Measurements from ENCODE around the gene NELFE. TPM values are rescaled to one million over a fixed set of nuclear protein-coding genes. Genes with fewer than 3 reads are reported as not detected.
"Not testable (repeated sequence)": the region's sequence is repeated elsewhere in the genome, so short reads cannot be mapped to it uniquely, and the experiment has no call there.

Gene NELFE
- total RNA-seq, 1 experiment from 2014 or later, result 91.4 TPM

DNA sequence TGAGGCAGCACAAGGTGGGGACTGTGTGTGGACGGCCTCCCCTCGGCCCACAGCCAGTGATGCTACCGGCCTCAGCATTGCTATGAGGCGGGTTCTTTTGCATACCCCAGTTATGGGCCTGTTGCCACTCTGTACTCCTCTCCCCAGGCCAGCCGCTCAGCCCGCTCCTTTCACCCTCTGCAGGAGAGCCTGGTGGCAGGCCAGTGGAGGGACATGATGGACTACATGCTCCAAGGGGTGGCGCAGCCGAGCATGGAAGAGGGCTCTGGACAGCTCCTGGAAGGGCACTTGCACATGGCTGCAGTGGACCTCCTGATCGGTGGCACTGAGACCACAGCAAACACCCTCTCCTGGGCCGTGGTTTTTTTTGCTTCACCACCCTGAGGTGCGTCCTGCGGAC lies 48.3 kb upstream of the NELFE start:
- not testable (repeated sequence) for H4K91ac ChIP-seq (ENCODE audit: insufficient read length, low read depth, low read length); H2AK5ac ChIP-seq (ENCODE audit: insufficient read length, low read length); H4K5ac ChIP-seq (ENCODE audit: insufficient read length, low read depth, low read length); H3K4me2 ChIP-seq (ENCODE audit: insufficient read depth, insufficient read length, low read length); H3K79me2 ChIP-seq (ENCODE audit: insufficient read depth, low read length); H3K4me1 Mint-ChIP-seq; H3K23ac ChIP-seq (ENCODE audit: insufficient read length, low read depth, low read length); H4K8ac ChIP-seq (replicated peaks; ENCODE audit: insufficient read length, low read depth, low read length); H2BK15ac ChIP-seq (ENCODE audit: low read depth, low read length); H3K36me3 Mint-ChIP-seq (ENCODE audit: insufficient read depth in 1 of 3, low read depth in 3 of 3); H3K4me1 ChIP-seq (ENCODE audit: insufficient read depth, low read length); H3K9me3 ChIP-seq (ENCODE audit: control insufficient read depth, low read depth, low read length); H2BK12ac ChIP-seq (ENCODE audit: insufficient read length, low read depth, low read length); H4K20me1 ChIP-seq (ENCODE audit: control insufficient read depth, insufficient read depth, insufficient read length); H2BK20ac ChIP-seq (ENCODE audit: low read depth, low read length, poor library complexity, severe bottlenecking); H3K27ac ChIP-seq (ENCODE audit: insufficient read length, low read depth, low read length); H3T11ph ChIP-seq (ENCODE audit: low read length); H3K4ac ChIP-seq (ENCODE audit: low read depth, low read length); H3K79me1 ChIP-seq (ENCODE audit: insufficient read depth, low read depth, low read length, poor library complexity, severe bottlenecking); H3K9me3 Mint-ChIP-seq; H2AFZ ChIP-seq (ENCODE audit: low read length); H3K27me3 ChIP-seq (ENCODE audit: insufficient read depth, low read length); H2BK5ac ChIP-seq (ENCODE audit: insufficient read length, low read length); DNase-seq; H3K9ac ChIP-seq (ENCODE audit: extremely low read depth, insufficient read length, low read length); H3K56ac ChIP-seq (ENCODE audit: insufficient read length, low read depth, low read length); H3K27ac Mint-ChIP-seq; H3K14ac ChIP-seq (ENCODE audit: insufficient read depth, low read length); H3K23me2 ChIP-seq (ENCODE audit: insufficient read length, low read depth, low read length, poor library complexity, severe bottlenecking); H3K4me3 Mint-ChIP-seq; H3K18ac ChIP-seq (ENCODE audit: insufficient read length, low read depth, low read length); H2BK120ac ChIP-seq (ENCODE audit: low read depth, low read length, poor library complexity, severe bottlenecking); H3K27me3 Mint-ChIP-seq (ENCODE audit: low read depth)
- WGBS (ENCODE audit: extremely low coverage, insufficient read length, low lambda C conversion rate), result no CpG with 5 or more reads among the region's 12 CpGs

DNA sequence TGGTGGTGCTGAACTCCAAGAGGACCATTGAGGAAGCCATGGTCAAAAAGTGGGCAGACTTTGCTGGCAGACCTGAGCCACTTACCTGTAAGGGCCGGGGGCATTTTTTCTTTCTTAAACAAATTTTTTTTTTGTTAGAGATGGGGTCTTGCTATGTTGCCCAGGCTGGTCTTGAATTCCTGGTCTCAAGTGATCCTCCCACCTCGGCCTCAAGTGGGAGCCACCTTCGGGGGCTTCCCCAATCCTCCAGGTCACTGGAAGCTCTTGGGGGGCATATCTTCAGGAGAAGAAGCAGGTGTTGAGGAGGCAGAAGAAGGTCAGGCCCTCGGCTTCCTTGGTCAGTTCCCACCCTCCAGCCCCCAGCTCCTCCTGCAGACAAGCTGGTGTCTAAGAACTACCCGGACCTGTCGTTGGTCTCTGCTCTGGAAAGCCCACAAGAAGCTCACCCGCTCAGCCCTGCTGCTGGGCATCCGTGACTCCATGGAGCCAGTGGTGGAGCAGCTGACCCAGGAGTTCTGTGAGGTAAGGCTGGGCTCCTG lies 47.3 kb upstream of the NELFE start:
- not testable (repeated sequence) for H3K27ac ChIP-seq (ENCODE audit: insufficient read length, low read depth, low read length); H3K79me2 ChIP-seq (ENCODE audit: insufficient read depth, low read length); H2AK5ac ChIP-seq (ENCODE audit: insufficient read length, low read length); H4K20me1 ChIP-seq (ENCODE audit: control insufficient read depth, insufficient read depth, insufficient read length); H3K4me1 ChIP-seq (ENCODE audit: insufficient read depth, low read length); H2BK5ac ChIP-seq (ENCODE audit: insufficient read length, low read length); H2BK15ac ChIP-seq (ENCODE audit: low read depth, low read length); H3K4ac ChIP-seq (ENCODE audit: low read depth, low read length); H2AFZ ChIP-seq (ENCODE audit: low read length); H2BK20ac ChIP-seq (ENCODE audit: low read depth, low read length, poor library complexity, severe bottlenecking); H3T11ph ChIP-seq (ENCODE audit: low read length); H4K91ac ChIP-seq (ENCODE audit: insufficient read length, low read depth, low read length); H3K4me1 Mint-ChIP-seq; H3K9me3 Mint-ChIP-seq; H3K9me3 ChIP-seq (ENCODE audit: control insufficient read depth, low read depth, low read length); H3K14ac ChIP-seq (ENCODE audit: insufficient read depth, low read length); H3K18ac ChIP-seq (ENCODE audit: insufficient read length, low read depth, low read length); H3K79me1 ChIP-seq (ENCODE audit: insufficient read depth, low read depth, low read length, poor library complexity, severe bottlenecking); H3K56ac ChIP-seq (ENCODE audit: insufficient read length, low read depth, low read length); H2BK120ac ChIP-seq (ENCODE audit: low read depth, low read length, poor library complexity, severe bottlenecking); H3K4me2 ChIP-seq (ENCODE audit: insufficient read depth, insufficient read length, low read length); H3K4me3 Mint-ChIP-seq; H3K27me3 ChIP-seq (ENCODE audit: insufficient read depth, low read length); H3K27me3 Mint-ChIP-seq (ENCODE audit: low read depth); H3K36me3 Mint-ChIP-seq (ENCODE audit: insufficient read depth in 1 of 3, low read depth in 3 of 3); H3K27ac Mint-ChIP-seq; H2BK12ac ChIP-seq (ENCODE audit: insufficient read length, low read depth, low read length); H3K23ac ChIP-seq (ENCODE audit: insufficient read length, low read depth, low read length); DNase-seq; H4K5ac ChIP-seq (ENCODE audit: insufficient read length, low read depth, low read length); H3K23me2 ChIP-seq (ENCODE audit: insufficient read length, low read depth, low read length, poor library complexity, severe bottlenecking); H4K8ac ChIP-seq (replicated peaks; ENCODE audit: insufficient read length, low read depth, low read length); H3K9ac ChIP-seq (ENCODE audit: extremely low read depth, insufficient read length, low read length)
- no CpG with 5 or more reads among the region's 8 CpGs for WGBS (ENCODE audit: extremely low coverage, insufficient read length, low lambda C conversion rate)

All from H9 (cell line).